Colonic mucosa (tissue), 4 donors: Measurements from ENCODE around the gene AGBL4. TPM values are rescaled to one million over a fixed set of nuclear protein-coding genes. Genes with fewer than 3 reads are reported as not detected.

Experiments
- DNase-seq: peaks from one replicate; pipeline ENCODE4 v3.0.0-alpha.2; 2020
- H3K27ac ChIP-seq: fragments of 200-600 bp; one replicate; pipeline ENCODE4 v1.8.0; 2021
- H3K27me3 ChIP-seq: fragments of 200-600 bp; one replicate; pipeline ENCODE4 v1.8.0; 2021
- H3K36me3 ChIP-seq: fragments of 200-600 bp; one replicate; pipeline ENCODE4 v1.8.0; 2021
- H3K4me1 ChIP-seq: fragments of 200-600 bp; one replicate; pipeline ENCODE4 v1.8.0; 2021; ENCODE audit warnings: mild to moderate bottlenecking
- H3K4me3 ChIP-seq: fragments of 200-600 bp; one replicate; pipeline ENCODE4 v1.8.0; 2021
- H3K9ac ChIP-seq, 2 donors: one replicate each; pipeline ENCODE4 v1.7.0; 2013; ENCODE audit warnings: control low read depth in 2 of 2, low read depth in 2 of 2, low read length in 2 of 2
- H3K9me3 ChIP-seq: fragments of 200-600 bp; one replicate; pipeline ENCODE4 v1.8.0; 2021
- intact Hi-C: fragments of 100-400 bp; cut with DNase I; formaldehyde crosslinking; loops from one replicate; pipeline ENCODE4 v1.14.1; 2022
- total RNA-seq, 2 donors: library from RNA; stranded (reverse); fragmentation: NEBNext Ultra II Directional in 1 of 2; extraction: Animal tissue kit (Norgen Biotek cat#: 25700) in 1 of 2; gene quantifications; one replicate each; pipeline ENCODE4 v1.2.1, GENCODE V29; 2021
- TF ChIP-seq, protein P1 (sequence below): fragments of 200-600 bp; IDR thresholded peaks from one replicate; pipeline ENCODE4 v1.8.0; 2022; ENCODE audit warnings: antibody characterized with exemption, mild to moderate bottlenecking
- donor health status: healthy.
- donor health status: DM: no; HTN: no; CAD: no.
- donor health status: DM: no; HTN: no; CAD: no.

The AGBL4 gene
- total RNA-seq, 2 donors from 2014 or later: 0.24 to 0.30 TPM

GRCh38 chr1:48498096-48498791 is 1525.5 kb downstream of the AGBL4 start:
- peaks cover 4% of the 10 kb centered on the region for H3K4me1 ChIP-seq
- H3K27me3 ChIP-seq: no peaks in the 10 kb centered on the region
- intact Hi-C loops: loop anchor here (10.0 kb wide), 1 partner anchor 143 kb away; no protein-coding TSS in a partner anchor
- peak; percentile 85 for DNase-seq
- H3K27ac ChIP-seq: no peak overlapping the region
- no peak overlapping the region for H3K9ac ChIP-seq
- TF ChIP-seq, protein P1, sequence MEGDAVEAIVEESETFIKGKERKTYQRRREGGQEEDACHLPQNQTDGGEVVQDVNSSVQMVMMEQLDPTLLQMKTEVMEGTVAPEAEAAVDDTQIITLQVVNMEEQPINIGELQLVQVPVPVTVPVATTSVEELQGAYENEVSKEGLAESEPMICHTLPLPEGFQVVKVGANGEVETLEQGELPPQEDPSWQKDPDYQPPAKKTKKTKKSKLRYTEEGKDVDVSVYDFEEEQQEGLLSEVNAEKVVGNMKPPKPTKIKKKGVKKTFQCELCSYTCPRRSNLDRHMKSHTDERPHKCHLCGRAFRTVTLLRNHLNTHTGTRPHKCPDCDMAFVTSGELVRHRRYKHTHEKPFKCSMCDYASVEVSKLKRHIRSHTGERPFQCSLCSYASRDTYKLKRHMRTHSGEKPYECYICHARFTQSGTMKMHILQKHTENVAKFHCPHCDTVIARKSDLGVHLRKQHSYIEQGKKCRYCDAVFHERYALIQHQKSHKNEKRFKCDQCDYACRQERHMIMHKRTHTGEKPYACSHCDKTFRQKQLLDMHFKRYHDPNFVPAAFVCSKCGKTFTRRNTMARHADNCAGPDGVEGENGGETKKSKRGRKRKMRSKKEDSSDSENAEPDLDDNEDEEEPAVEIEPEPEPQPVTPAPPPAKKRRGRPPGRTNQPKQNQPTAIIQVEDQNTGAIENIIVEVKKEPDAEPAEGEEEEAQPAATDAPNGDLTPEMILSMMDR: peak; percentile 83
- no peaks in the 10 kb centered on the region for H3K36me3 ChIP-seq
- H3K4me3 ChIP-seq: no peak overlapping the region
- no peaks in the 10 kb centered on the region for H3K9me3 ChIP-seq

- TF ChIP-seq, protein P1: no peak
- Histone ChIP-seq H3K9ac (no peak overlapping the region), H3K4me1 (peaks cover 4% of the 10 kb centered on the region), H3K27ac (no peak overlapping the region), H3K4me3 (no peak overlapping the region), H3K36me3 (no peaks in the 10 kb centered on the region), H3K27me3 (no peaks in the 10 kb centered on the region), H3K9me3 (no peaks in the 10 kb centered on the region)
- no peak for DNase-seq
- intact Hi-C loops: loop anchor here (10.0 kb wide), 1 partner anchor 141 kb away; no protein-coding TSS in a partner anchor
Observed at GRCh38 chr1:48495911-48496310, 1527.8 kb downstream of the AGBL4 start.

DNA sequence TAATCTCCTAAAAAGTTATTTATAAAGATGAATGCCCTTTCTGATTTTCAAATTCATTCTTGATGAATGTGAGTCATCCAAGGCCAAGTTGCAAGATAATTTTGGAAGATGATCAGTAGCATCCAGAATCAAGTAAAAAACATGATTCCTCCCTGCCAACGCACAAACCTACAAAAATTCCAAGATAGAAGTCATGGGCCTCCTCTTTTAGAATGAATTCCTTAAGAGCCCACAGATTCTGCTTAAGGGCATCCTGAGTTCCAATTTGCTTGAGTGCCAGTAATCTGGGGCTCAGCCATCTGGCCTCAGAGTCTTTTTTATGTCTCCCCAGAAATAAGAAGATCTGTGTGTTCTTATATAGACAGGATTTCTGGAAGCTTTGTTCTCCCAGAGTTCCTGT is 1528.6 kb downstream of the AGBL4 start:
- Histone ChIP-seq H3K27ac (no peak overlapping the region), H3K36me3 (no peaks in the 10 kb centered on the region), H3K4me1 (peaks cover 4% of the 10 kb centered on the region), H3K9me3 (no peaks in the 10 kb centered on the region), H3K9ac (no peak overlapping the region), H3K4me3 (no peak overlapping the region), H3K27me3 (no peaks in the 10 kb centered on the region)
- TF ChIP-seq, protein P1: no peak
- intact Hi-C loops: loop anchor here (10.0 kb wide), 1 partner anchor 140 kb away; no protein-coding TSS in a partner anchor
- no peak for DNase-seq

DNA sequence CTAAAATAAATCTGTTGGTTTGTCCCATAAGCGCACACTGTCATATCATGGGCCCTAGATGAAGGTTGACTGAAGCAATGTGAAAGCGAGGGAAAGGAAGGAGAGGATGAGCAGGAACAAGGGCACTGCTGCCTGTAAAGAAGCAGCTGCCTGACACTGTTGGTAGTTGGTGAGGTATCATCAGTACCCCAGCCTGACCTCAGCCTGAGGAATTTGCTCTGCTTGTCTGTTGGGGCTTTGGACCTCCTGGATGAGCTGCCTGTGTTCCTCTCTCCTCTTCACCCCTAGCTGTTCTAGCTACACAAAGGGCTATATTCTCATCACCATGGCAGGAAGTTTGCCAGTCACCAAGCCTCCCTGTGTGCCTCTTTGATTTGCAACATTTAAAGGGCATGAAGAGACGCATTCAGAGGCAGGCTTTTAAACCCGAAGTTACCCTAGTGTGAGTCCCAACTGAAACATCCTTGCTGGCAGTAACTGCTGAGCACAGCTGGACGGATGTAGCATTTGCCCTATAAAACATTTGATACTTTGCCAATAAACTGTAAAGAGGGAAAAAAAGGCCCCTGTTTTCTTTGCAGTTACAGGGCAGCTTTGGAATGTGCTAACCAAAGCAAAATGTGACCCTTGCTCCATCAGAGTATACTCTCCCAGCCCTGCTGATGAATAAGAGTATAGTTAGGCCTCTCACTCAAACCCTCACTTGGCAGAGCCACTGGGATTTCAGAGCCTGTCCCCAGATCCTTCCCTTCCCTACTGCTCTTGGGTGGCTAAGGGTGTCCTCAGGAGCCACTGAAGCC is 1529.6 kb downstream of the AGBL4 start:
- Histone ChIP-seq H3K36me3 (no peaks in the 10 kb centered on the region), H3K4me1 (peaks cover 4% of the 10 kb centered on the region), H3K27ac (peak overlapping the region; percentile 50), H3K9me3 (no peaks in the 10 kb centered on the region), H3K9ac (peak overlapping the region in 1 of 2 donors; percentile 51), H3K27me3 (no peaks in the 10 kb centered on the region), H3K4me3 (no peak overlapping the region)
- TF ChIP-seq, protein P1: no peak
- peak; percentile 34 for DNase-seq
- intact Hi-C loops: loop anchor here (10.0 kb wide), 1 partner anchor 139 kb away; no protein-coding TSS in a partner anchor

GRCh38 chr1:48493041-48493440 is 1530.7 kb downstream of the AGBL4 start:
- H3K27me3 ChIP-seq: no peaks in the 10 kb centered on the region
- DNase-seq: no peak

More at GRCh38 chr1:48493041-48493440, 1530.7 kb downstream of the AGBL4 start:
- H3K9ac ChIP-seq: no peak overlapping the region
- peaks cover 4% of the 10 kb centered on the region for H3K4me1 ChIP-seq
- no peak overlapping the region for H3K4me3 ChIP-seq
- intact Hi-C loops: loop anchor here (10.0 kb wide), 1 partner anchor 138 kb away; no protein-coding TSS in a partner anchor
- H3K36me3 ChIP-seq: no peaks in the 10 kb centered on the region
- TF ChIP-seq, protein P1: no peak
- H3K27ac ChIP-seq: no peak overlapping the region
- H3K9me3 ChIP-seq: no peaks in the 10 kb centered on the region
